ENCODE results near the gene HIVEP3.

HIVEP3 gene

GRCh38 chr1:41809692-41810091 is 109.0 kb downstream of the HIVEP3 start:
- DNase-seq: no peak

GRCh38 chr1:41807390-41807789 is 111.3 kb downstream of the HIVEP3 start:
- no peak for DNase-seq

GRCh38 chr1:41806472-41807155 is 112.1 kb downstream of the HIVEP3 start:
- DNase-seq: peak; percentile 30

- no peak for DNase-seq
Observed at GRCh38 chr1:41805771-41806471, 112.8 kb downstream of the HIVEP3 start.

- peak; percentile 28 for DNase-seq
Observed at GRCh38 chr1:41804176-41804575, 114.5 kb downstream of the HIVEP3 start.

GRCh38 chr1:41803656-41804055 is 115.1 kb downstream of the HIVEP3 start:
- DNase-seq: no peak

- peak; percentile 35 for DNase-seq
Observed at GRCh38 chr1:41802532-41803501, 115.9 kb downstream of the HIVEP3 start.

GRCh38 chr1:41800311-41800829 is 118.4 kb downstream of the HIVEP3 start:
- no peak for DNase-seq

GRCh38 chr1:41799723-41800122 is 119.0 kb downstream of the HIVEP3 start:
- no peak for DNase-seq

GRCh38 chr1:41799205-41799604 is 119.5 kb downstream of the HIVEP3 start:
- DNase-seq: no peak

GRCh38 chr1:41795205-41795762 is 123.4 kb downstream of the HIVEP3 start:
- DNase-seq: no peak

- DNase-seq: no peak
Observed at GRCh38 chr1:41794031-41794430, 124.7 kb downstream of the HIVEP3 start.

- no peak for DNase-seq
Observed at GRCh38 chr1:41792485-41792770, 126.3 kb downstream of the HIVEP3 start.

GRCh38 chr1:41791667-41792484 is 126.8 kb downstream of the HIVEP3 start:
- DNase-seq: no peak

- no peak for DNase-seq
Observed at GRCh38 chr1:41790351-41790750, 128.4 kb downstream of the HIVEP3 start.

- no peak for DNase-seq
Observed at GRCh38 chr1:41789661-41790330, 128.9 kb downstream of the HIVEP3 start.

GRCh38 chr1:41788427-41788826 is 130.3 kb downstream of the HIVEP3 start:
- DNase-seq: no peak

- DNase-seq: no peak
Observed at GRCh38 chr1:41784531-41785274, 134.0 kb downstream of the HIVEP3 start.

GRCh38 chr1:41783189-41783639 is 135.5 kb downstream of the HIVEP3 start:
- DNase-seq: no peak

GRCh38 chr1:41780916-41781315 is 137.8 kb downstream of the HIVEP3 start:
- DNase-seq: no peak

- DNase-seq: no peak
Observed at GRCh38 chr1:41780322-41780721, 138.4 kb downstream of the HIVEP3 start.
